OCI-LY1 (cell line): ENCODE measurements around the gene PRPF19.

Experiments
- H2AFZ ChIP-seq: fragments of 200-600 bp; sonication (generic), shearing (Covaris generic); 2 replicates; pipeline ENCODE4 v1.6.0; 2014; ENCODE audit warnings: antibody characterized with exemption, mild to moderate bottlenecking, low read length
- H3F3A ChIP-seq: fragments of 200-600 bp; sonication (generic), shearing (Covaris generic); 2 replicates; pipeline ENCODE4 v1.6.0; 2014; ENCODE audit warnings: mild to moderate bottlenecking, antibody characterized with exemption, low read length, moderate library complexity; ENCODE audit not compliant: insufficient read depth
- H3K27ac ChIP-seq: fragments of 200-600 bp; sonication (generic); 2 replicates; pipeline ENCODE4 v1.5.1; 2014; ENCODE audit warnings: low read length, mixed run types, mild to moderate bottlenecking, low read depth; ENCODE audit not compliant: poor library complexity, severe bottlenecking
- H3K27me3 ChIP-seq: fragments of 200-600 bp; sonication (generic); 2 replicates; pipeline ENCODE4 v1.6.0; 2014; ENCODE audit warnings: antibody characterized with exemption, mild to moderate bottlenecking, low read length, moderate library complexity; ENCODE audit not compliant: insufficient read depth
- H3K36me3 ChIP-seq: fragments of 200-600 bp; sonication (generic); 2 replicates; pipeline ENCODE4 v1.6.1; 2014; ENCODE audit warnings: mild to moderate bottlenecking, antibody characterized with exemption, low read length, moderate library complexity, mixed read lengths; ENCODE audit not compliant: insufficient read depth
- H3K4me1 ChIP-seq: fragments of 200-600 bp; sonication (generic); 2 replicates; pipeline ENCODE4 v1.5.1; 2014; ENCODE audit warnings: mild to moderate bottlenecking, low read length, moderate library complexity; ENCODE audit not compliant: insufficient read depth, severe bottlenecking
- H3K4me2 ChIP-seq: fragments of 200-600 bp; sonication (generic), shearing (Covaris generic); 2 replicates; pipeline ENCODE4 v1.6.1; 2014; ENCODE audit warnings: low read length
- H3K4me3 ChIP-seq: fragments of 200-600 bp; sonication (generic); 2 replicates; pipeline ENCODE4 v1.5.1; 2014; ENCODE audit warnings: low read length, low read depth, mild to moderate bottlenecking, mixed read lengths; ENCODE audit not compliant: poor library complexity, severe bottlenecking
- H3K79me2 ChIP-seq: fragments of 200-600 bp; shearing (Covaris generic); 2 replicates; pipeline ENCODE4 v1.6.1; 2016; ENCODE audit warnings: mixed run types, low read length, mixed read lengths; ENCODE audit not compliant: insufficient read depth
- H3K9ac ChIP-seq: fragments of 200-600 bp; sonication (generic), shearing (Covaris generic); 2 replicates; pipeline ENCODE4 v1.6.1; 2014; ENCODE audit warnings: mild to moderate bottlenecking, low read length, mixed read lengths
- H3K9me2 ChIP-seq: fragments of 200-600 bp; sonication (generic), shearing (Covaris generic); 2 replicates; pipeline ENCODE4 v1.6.1; 2014; ENCODE audit warnings: low read depth, mild to moderate bottlenecking, low read length, mixed read lengths
- H3K9me3 ChIP-seq: fragments of 200-600 bp; shearing (Covaris generic); 2 replicates; pipeline ENCODE4 v1.6.1; 2014; ENCODE audit warnings: low read length, mixed read lengths
- H4K20me1 ChIP-seq: fragments of 200-600 bp; sonication (generic), shearing (Covaris generic); 2 replicates; pipeline ENCODE4 v1.6.0; 2016; ENCODE audit warnings: mild to moderate bottlenecking, low read length; ENCODE audit not compliant: insufficient read depth
- CTCF ChIP-seq: fragments of 200-600 bp; sonication (generic), shearing (Covaris generic); IDR thresholded peaks from 2 replicates; pipeline ENCODE4 v1.5.1; 2017; ENCODE audit warnings: mild to moderate bottlenecking, antibody characterized with exemption, low read length, moderate library complexity, mixed read lengths
- EZH2 ChIP-seq: fragments of 200-600 bp; sonication (generic), shearing (Covaris generic); IDR thresholded peaks from 2 replicates; pipeline ENCODE4 v1.8.0; 2017; ENCODE audit warnings: borderline replicate concordance, mixed run types, mild to moderate bottlenecking, antibody characterized with exemption, low read length, moderate library complexity, mixed read lengths

PRPF19 gene

GRCh38 chr11:60923326-60923725 lies 16.9 kb upstream of the PRPF19 start:
- H3K79me2 ChIP-seq: no peaks in the 10 kb centered on the region
- H4K20me1 ChIP-seq: no peaks in the 10 kb centered on the region
- no peaks in the 10 kb centered on the region for H3K9me3 ChIP-seq
- H3K27me3 ChIP-seq: 0 out of 2 replicates have a peak, but pooled peaks cover 4% of the 10 kb centered on the region
- no peak for TF ChIP-seq EZH2
- no peak for TF ChIP-seq CTCF
- no peaks in the 10 kb centered on the region for H3F3A ChIP-seq
- H3K4me1 ChIP-seq: peaks cover 23% of the 10 kb centered on the region
- no peak overlapping the region for H3K9ac ChIP-seq
- H3K4me3 ChIP-seq: no peak overlapping the region
- no peak overlapping the region for H3K27ac ChIP-seq
- H2AFZ ChIP-seq: no peak overlapping the region
- H3K36me3 ChIP-seq: peaks cover 50% of the 10 kb centered on the region
- no peaks in the 10 kb centered on the region for H3K9me2 ChIP-seq
- no peak overlapping the region for H3K4me2 ChIP-seq

DNA sequence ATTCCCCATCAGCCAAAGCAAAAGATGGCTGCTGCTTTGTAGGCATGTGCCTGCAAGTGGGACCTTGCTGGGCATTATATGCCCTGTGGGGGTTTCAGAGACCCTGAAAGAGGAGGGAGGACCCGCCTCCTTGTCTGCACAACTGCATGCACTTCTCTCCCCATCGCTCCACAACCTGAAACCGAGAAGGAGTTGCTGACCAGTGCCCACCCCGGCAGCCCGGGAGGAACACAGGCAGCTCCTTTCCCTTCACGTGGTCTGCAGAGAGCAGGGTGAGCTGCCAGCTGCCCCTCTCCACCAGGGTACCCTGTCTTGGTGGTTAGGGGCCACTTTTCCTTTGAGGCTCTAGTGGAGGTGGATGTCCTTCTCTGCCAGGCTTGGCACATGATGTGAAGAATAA lies 16.5 kb upstream of the PRPF19 start:
- H3K9me3 ChIP-seq: no peaks in the 10 kb centered on the region
- H3K36me3 ChIP-seq: peaks cover 50% of the 10 kb centered on the region
- H2AFZ ChIP-seq: no peak overlapping the region
- H3K79me2 ChIP-seq: no peaks in the 10 kb centered on the region
- H3K4me1 ChIP-seq: peaks cover 23% of the 10 kb centered on the region
- H3K9ac ChIP-seq: no peak overlapping the region
- H3K27me3 ChIP-seq: 0 out of 2 replicates have a peak, but pooled peaks cover 4% of the 10 kb centered on the region
- no peaks in the 10 kb centered on the region for H3F3A ChIP-seq
- H3K9me2 ChIP-seq: no peaks in the 10 kb centered on the region
- no peaks in the 10 kb centered on the region for H4K20me1 ChIP-seq
- TF ChIP-seq CTCF (no peak), EZH2 (no peak)
- no peak overlapping the region for H3K4me2 ChIP-seq
- H3K4me3 ChIP-seq: no peak overlapping the region
- H3K27ac ChIP-seq: no peak overlapping the region

GRCh38 chr11:60921777-60922335 lies 15.5 kb upstream of the PRPF19 start:
- TF ChIP-seq EZH2: no peak
- no peak for TF ChIP-seq CTCF
- Histone ChIP-seq H4K20me1 (no peaks in the 10 kb centered on the region), H2AFZ (no peak overlapping the region), H3K4me1 (peaks cover 23% of the 10 kb centered on the region), H3K36me3 (peaks cover 57% of the 10 kb centered on the region), H3K27ac (no peak overlapping the region), H3K79me2 (peaks cover 5% of the 10 kb centered on the region; the same call in 1 of the 2 replicates), H3F3A (no peaks in the 10 kb centered on the region), H3K4me2 (no peak overlapping the region), H3K9me3 (no peaks in the 10 kb centered on the region), H3K9ac (no peak overlapping the region), H3K9me2 (no peaks in the 10 kb centered on the region), H3K27me3 (0 out of 2 replicates have a peak, but pooled peaks cover 4% of the 10 kb centered on the region), H3K4me3 (no peak overlapping the region)
